OCI-LY7 (cell line): ENCODE data around the gene APCDD1. TPM values are rescaled to one million over a fixed set of nuclear protein-coding genes. Genes with fewer than 3 reads are reported as not detected.

Experiments used
- BruUV-seq: library from RNA; stranded (reverse); fragments of 400-500 nt; replicated peaks from 2 replicates; lab custom pipeline; 2021; lab: Mats Ljungman, UMichigan
- CTCF ChIA-PET: fragments of 300-600 bp; sonication (Branson Sonifier 250); formaldehyde crosslinking; loops from one replicate; lab custom pipeline; 2022; ENCODE audit warnings: antibody characterized with exemption; ENCODE audit not compliant: unreplicated experiment; lab: Charles Lee
- POLR2A ChIA-PET: fragments of 300-600 bp; sonication (Branson Sonifier 250); formaldehyde crosslinking; loops from one replicate; lab custom pipeline; 2022; ENCODE audit warnings: antibody characterized with exemption; lab: Charles Lee
- DNase-seq: peaks from one replicate; pipeline ENCODE4 v3.0.0-alpha.2; 2015; ENCODE audit warnings: low spot score
- H2AFZ ChIP-seq: fragments of 200-600 bp; sonication (generic), shearing (Covaris generic); 2 replicates; pipeline ENCODE4 v1.6.1; 2014; ENCODE audit warnings: mild to moderate bottlenecking, antibody characterized with exemption, low read length, moderate library complexity
- H3K27ac ChIP-seq: fragments of 200-600 bp; sonication (generic); 2 replicates; pipeline ENCODE4 v1.5.1; 2014; ENCODE audit warnings: mixed run types, low read depth, mild to moderate bottlenecking, moderate library complexity, low read length, inconsistent platforms; ENCODE audit not compliant: poor library complexity, severe bottlenecking
- H3K36me3 ChIP-seq: fragments of 200-600 bp; sonication (generic); 2 replicates; pipeline ENCODE4 v1.6.1; 2014; ENCODE audit warnings: mild to moderate bottlenecking, antibody characterized with exemption, low read length, moderate library complexity, mixed read lengths; ENCODE audit not compliant: insufficient read depth
- H3K4me1 ChIP-seq: fragments of 200-600 bp; sonication (generic); 2 replicates; pipeline ENCODE4 v1.5.1; 2014; ENCODE audit warnings: mild to moderate bottlenecking, low read length; ENCODE audit not compliant: insufficient read depth, poor library complexity, severe bottlenecking
- H3K4me2 ChIP-seq: fragments of 200-600 bp; sonication (generic); 2 replicates; pipeline ENCODE4 v1.6.1; 2014; ENCODE audit warnings: mild to moderate bottlenecking, low read length
- H3K4me3 ChIP-seq: fragments of 200-600 bp; sonication (generic); 2 replicates; pipeline ENCODE4 v1.5.1; 2014; ENCODE audit warnings: mild to moderate bottlenecking, low read depth, low read length; ENCODE audit not compliant: poor library complexity, severe bottlenecking
- H3K79me2 ChIP-seq: fragments of 200-600 bp; sonication (generic); 2 replicates; pipeline ENCODE4 v1.6.1; 2016; ENCODE audit warnings: low read depth, mild to moderate bottlenecking, low read length, moderate library complexity, mixed read lengths; ENCODE audit not compliant: insufficient read depth
- H3K9me2 ChIP-seq: fragments of 200-600 bp; sonication (generic); 2 replicates; pipeline ENCODE4 v1.6.1; 2016; ENCODE audit warnings: mild to moderate bottlenecking, low read length, mixed read lengths; ENCODE audit not compliant: insufficient read depth
- H3K9me3 ChIP-seq: fragments of 200-600 bp; sonication (generic); 2 replicates; pipeline ENCODE4 v1.6.1; 2014; ENCODE audit warnings: mild to moderate bottlenecking, mixed run types, low read length, mixed read lengths
- H4K20me1 ChIP-seq: fragments of 200-600 bp; sonication (generic); 2 replicates; pipeline ENCODE4 v1.6.1; 2014; ENCODE audit warnings: mild to moderate bottlenecking, antibody characterized with exemption, low read length, moderate library complexity, mixed read lengths; ENCODE audit not compliant: insufficient read depth
- EZH2phosphoT487 ChIP-seq: fragments of 200-600 bp; sonication (generic); IDR thresholded peaks from 2 replicates; pipeline ENCODE4 v1.6.1; 2018; ENCODE audit warnings: low read depth, borderline replicate concordance, mild to moderate bottlenecking, mixed run types, antibody characterized with exemption, low read length, moderate library complexity, mixed read lengths
- intact Hi-C: fragments of 100-400 bp; cut with micrococcal nuclease; formaldehyde crosslinking; loops from one replicate; pipeline ENCODE4 v1.10.0; 2022; ENCODE audit not compliant: unreplicated experiment
- total RNA-seq, 2 experiments: library from RNA; depleted of rRNA in 1 of 2; stranded (reverse); fragments of >200 nt in 1 of 2; shearing (Covaris generic) in 1 of 2; gene quantifications; 2 replicates each; pipeline ENCODE4 v1.2.3, GENCODE V29; 2014 to 2022
- TF ChIP-seq, protein P1 (sequence below): fragments of 200-600 bp; sonication (generic); conservative IDR thresholded peaks from 2 replicates; pipeline ENCODE4 v1.5.1; 2014; ENCODE audit warnings: mild to moderate bottlenecking, antibody characterized with exemption, low read length, moderate library complexity, mixed read lengths

The APCDD1 gene
- total RNA-seq, 2 experiments from 2014 or later: not detected

- DNase-seq: no peak
- no peaks in the 10 kb centered on the region for H4K20me1 ChIP-seq
- H3K79me2 ChIP-seq: no peaks in the 10 kb centered on the region
- no peaks in the 10 kb centered on the region for H3K36me3 ChIP-seq
- H2AFZ ChIP-seq: no peak overlapping the region
- no TSS peak for BruUV-seq
- H3K9me2 ChIP-seq: no peaks in the 10 kb centered on the region
- CTCF ChIA-PET: no interaction called here
- H3K4me2 ChIP-seq: no peak overlapping the region
- no peak overlapping the region for H3K27ac ChIP-seq
- H3K4me1 ChIP-seq: no peaks in the 10 kb centered on the region
- intact Hi-C loops: no loop called here
- POLR2A ChIA-PET: no interaction called here
- no peak overlapping the region for H3K4me3 ChIP-seq
- no peaks in the 10 kb centered on the region for H3K9me3 ChIP-seq
- TF ChIP-seq, protein P1, sequence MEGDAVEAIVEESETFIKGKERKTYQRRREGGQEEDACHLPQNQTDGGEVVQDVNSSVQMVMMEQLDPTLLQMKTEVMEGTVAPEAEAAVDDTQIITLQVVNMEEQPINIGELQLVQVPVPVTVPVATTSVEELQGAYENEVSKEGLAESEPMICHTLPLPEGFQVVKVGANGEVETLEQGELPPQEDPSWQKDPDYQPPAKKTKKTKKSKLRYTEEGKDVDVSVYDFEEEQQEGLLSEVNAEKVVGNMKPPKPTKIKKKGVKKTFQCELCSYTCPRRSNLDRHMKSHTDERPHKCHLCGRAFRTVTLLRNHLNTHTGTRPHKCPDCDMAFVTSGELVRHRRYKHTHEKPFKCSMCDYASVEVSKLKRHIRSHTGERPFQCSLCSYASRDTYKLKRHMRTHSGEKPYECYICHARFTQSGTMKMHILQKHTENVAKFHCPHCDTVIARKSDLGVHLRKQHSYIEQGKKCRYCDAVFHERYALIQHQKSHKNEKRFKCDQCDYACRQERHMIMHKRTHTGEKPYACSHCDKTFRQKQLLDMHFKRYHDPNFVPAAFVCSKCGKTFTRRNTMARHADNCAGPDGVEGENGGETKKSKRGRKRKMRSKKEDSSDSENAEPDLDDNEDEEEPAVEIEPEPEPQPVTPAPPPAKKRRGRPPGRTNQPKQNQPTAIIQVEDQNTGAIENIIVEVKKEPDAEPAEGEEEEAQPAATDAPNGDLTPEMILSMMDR: no peak
- no peak for TF ChIP-seq EZH2phosphoT487
These were observed 48.4 kb upstream of the APCDD1 start for GRCh38 chr18:10405816-10406663.

GRCh38 chr18:10408131-10408530 lies 46.3 kb upstream of the APCDD1 start:
- no peaks in the 10 kb centered on the region for H3K36me3 ChIP-seq
- H3K9me2 ChIP-seq: no peaks in the 10 kb centered on the region
- ChIA-PET POLR2A (no interaction called here), CTCF (no interaction called here)
- H2AFZ ChIP-seq: no peak overlapping the region
- H3K4me3 ChIP-seq: no peak overlapping the region
- no TSS peak for BruUV-seq
- H3K79me2 ChIP-seq: no peaks in the 10 kb centered on the region
- H3K9me3 ChIP-seq: no peaks in the 10 kb centered on the region
- no peaks in the 10 kb centered on the region for H3K4me1 ChIP-seq
- DNase-seq: no peak
- TF ChIP-seq EZH2phosphoT487: no peak
- TF ChIP-seq, protein P1: no peak
- intact Hi-C loops: no loop called here
- H3K4me2 ChIP-seq: no peak overlapping the region
- no peaks in the 10 kb centered on the region for H4K20me1 ChIP-seq
- no peak overlapping the region for H3K27ac ChIP-seq

DNA sequence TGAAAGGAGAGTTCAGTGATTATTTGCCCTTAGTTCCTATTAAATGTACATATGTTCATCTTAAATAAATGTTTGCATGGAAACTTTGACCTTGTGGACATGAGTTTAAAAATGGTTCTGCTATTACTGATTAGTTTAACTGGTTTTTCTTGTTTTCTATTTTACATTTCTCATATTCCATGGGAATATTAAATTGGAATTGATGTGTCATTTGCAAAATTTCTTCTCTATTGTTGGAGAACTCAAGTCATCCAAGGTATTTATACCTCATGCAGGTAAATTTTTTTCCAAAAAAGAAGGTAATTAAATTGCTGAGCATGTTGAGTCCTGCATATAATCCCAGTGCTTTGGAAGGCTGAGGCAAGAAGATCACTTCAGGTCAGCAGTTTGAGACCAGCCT lies 45.4 kb upstream of the APCDD1 start:
- Histone ChIP-seq H3K4me1 (no peaks in the 10 kb centered on the region), H3K79me2 (no peaks in the 10 kb centered on the region), H3K4me3 (no peak overlapping the region), H4K20me1 (no peaks in the 10 kb centered on the region), H3K27ac (no peak overlapping the region), H3K9me3 (no peaks in the 10 kb centered on the region), H2AFZ (no peak overlapping the region), H3K36me3 (no peaks in the 10 kb centered on the region), H3K9me2 (no peaks in the 10 kb centered on the region), H3K4me2 (no peak overlapping the region)
- DNase-seq: no peak
- BruUV-seq: no TSS peak
- POLR2A ChIA-PET: no interaction called here
- CTCF ChIA-PET: no interaction called here
- intact Hi-C loops: no loop called here
- TF ChIP-seq, protein P1: no peak
- no peak for TF ChIP-seq EZH2phosphoT487
